ENCODE measurements around the gene LIMS2.
A peak's percentile ranks its signal among the peaks of the same experiment; 100 is the strongest.

The LIMS2 gene

GRCh38 chr2:127671557-127672302, 3.6 kb downstream of the LIMS2 start:
- peaks cover 54% of the 10 kb centered on the region for H3K4me1 ChIP-seq (ENCODE audit: control insufficient read depth, insufficient read depth, low read length)
- peaks cover 3% of the 10 kb centered on the region for H3K9me3 ChIP-seq (ENCODE audit: control insufficient read depth, low read length)
- DNase-seq (ENCODE audit: low read depth), result no peak
- H3K27me3 ChIP-seq (replicated peaks; ENCODE audit: control insufficient read depth, insufficient read depth, low read length), result peaks cover 2% of the 10 kb centered on the region
- no peaks in the 10 kb centered on the region for H3K36me3 ChIP-seq (ENCODE audit: control insufficient read depth, insufficient read depth, low read length, severe bottlenecking)
- H3K4me3 ChIP-seq (ENCODE audit: low read length), result peak overlapping the region; percentile 85
- no peak overlapping the region for H3K9ac ChIP-seq (ENCODE audit: low read length)

- Histone ChIP-seq H3K27me3 (replicated peaks; ENCODE audit: control insufficient read depth, insufficient read depth, low read length) (no peaks in the 10 kb centered on the region), H3K9me3 (ENCODE audit: control insufficient read depth, low read length) (peaks cover 3% of the 10 kb centered on the region), H3K9ac (ENCODE audit: low read length) (no peak overlapping the region), H3K4me1 (ENCODE audit: control insufficient read depth, insufficient read depth, low read length) (peaks cover 54% of the 10 kb centered on the region), H3K4me3 (ENCODE audit: low read length) (no peak overlapping the region), H3K36me3 (ENCODE audit: control insufficient read depth, insufficient read depth, low read length, severe bottlenecking) (no peaks in the 10 kb centered on the region)
- no peak for DNase-seq (ENCODE audit: low read depth)
Observed at GRCh38 chr2:127670957-127671290, 4.4 kb downstream of the LIMS2 start.

- Histone ChIP-seq H3K9ac (ENCODE audit: low read length) (no peak overlapping the region), H3K27me3 (replicated peaks; ENCODE audit: control insufficient read depth, insufficient read depth, low read length) (no peaks in the 10 kb centered on the region), H3K9me3 (ENCODE audit: control insufficient read depth, low read length) (peaks cover 3% of the 10 kb centered on the region), H3K4me1 (ENCODE audit: control insufficient read depth, insufficient read depth, low read length) (peaks cover 51% of the 10 kb centered on the region), H3K36me3 (ENCODE audit: control insufficient read depth, insufficient read depth, low read length, severe bottlenecking) (no peaks in the 10 kb centered on the region), H3K4me3 (ENCODE audit: low read length) (no peak overlapping the region)
- no peak for DNase-seq (ENCODE audit: low read depth)
Observed at GRCh38 chr2:127670055-127670956, 5.0 kb downstream of the LIMS2 start.

GRCh38 chr2:127669056-127669455, 6.3 kb downstream of the LIMS2 start:
- no peaks in the 10 kb centered on the region for H3K36me3 ChIP-seq (ENCODE audit: control insufficient read depth, insufficient read depth, low read length, severe bottlenecking)

DNA sequence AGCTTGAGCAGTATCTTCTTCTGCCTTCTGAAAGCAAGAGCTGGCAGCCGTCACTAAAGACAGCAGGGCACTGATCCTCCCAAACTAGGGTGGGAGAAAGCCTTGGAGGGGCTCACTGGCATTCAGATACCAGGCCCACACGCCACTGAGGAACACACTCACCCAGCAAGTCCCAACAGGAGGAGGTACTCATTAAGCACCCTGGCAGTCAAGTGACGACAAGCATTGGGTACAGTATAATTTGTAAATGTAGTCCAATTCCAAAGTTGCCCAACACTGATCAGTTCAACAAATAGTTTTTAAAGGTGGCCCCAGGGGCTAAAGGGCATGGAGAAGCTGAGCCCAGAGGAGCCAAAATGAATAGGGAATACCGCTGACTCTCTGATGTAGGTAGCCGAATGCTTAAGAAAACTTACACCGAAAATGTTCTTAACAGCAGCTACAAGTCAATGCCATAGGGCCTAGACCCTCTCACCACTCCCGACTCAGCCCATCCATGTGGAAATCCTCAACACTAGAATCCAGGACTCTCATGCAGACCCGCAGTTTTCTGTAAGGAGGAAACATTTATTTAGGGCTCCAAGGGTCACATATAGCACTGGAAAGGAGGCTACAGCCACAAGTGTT, 9.9 kb downstream of the LIMS2 start:
- Histone ChIP-seq H3K4me3 (ENCODE audit: low read length) (no peak overlapping the region), H3K4me1 (ENCODE audit: control insufficient read depth, insufficient read depth, low read length) (peaks cover 32% of the 10 kb centered on the region), H3K36me3 (ENCODE audit: control insufficient read depth, insufficient read depth, low read length, severe bottlenecking) (no peaks in the 10 kb centered on the region), H3K9ac (ENCODE audit: low read length) (no peak overlapping the region), H3K9me3 (ENCODE audit: control insufficient read depth, low read length) (peaks cover 3% of the 10 kb centered on the region), H3K27me3 (replicated peaks; ENCODE audit: control insufficient read depth, insufficient read depth, low read length) (no peaks in the 10 kb centered on the region)
- no peak for DNase-seq (ENCODE audit: low read depth)

More at GRCh38 chr2:127669056-127669455, 6.3 kb downstream of the LIMS2 start:
- Histone ChIP-seq H3K9me3 (ENCODE audit: control insufficient read depth, low read length) (peaks cover 3% of the 10 kb centered on the region), H3K27me3 (replicated peaks; ENCODE audit: control insufficient read depth, insufficient read depth, low read length) (no peaks in the 10 kb centered on the region), H3K9ac (ENCODE audit: low read length) (no peak overlapping the region), H3K4me1 (ENCODE audit: control insufficient read depth, insufficient read depth, low read length) (peaks cover 45% of the 10 kb centered on the region), H3K4me3 (ENCODE audit: low read length) (no peak overlapping the region)
- DNase-seq (ENCODE audit: low read depth), result peak; percentile 76

- Histone ChIP-seq H3K9me3 (ENCODE audit: control insufficient read depth, low read length) (peaks cover 3% of the 10 kb centered on the region), H3K4me1 (ENCODE audit: control insufficient read depth, insufficient read depth, low read length) (peaks cover 29% of the 10 kb centered on the region), H3K27me3 (replicated peaks; ENCODE audit: control insufficient read depth, insufficient read depth, low read length) (no peaks in the 10 kb centered on the region), H3K36me3 (ENCODE audit: control insufficient read depth, insufficient read depth, low read length, severe bottlenecking) (no peaks in the 10 kb centered on the region), H3K4me3 (ENCODE audit: low read length) (no peak overlapping the region), H3K9ac (ENCODE audit: low read length) (no peak overlapping the region)
- DNase-seq (ENCODE audit: low read depth), result no peak
Observed at GRCh38 chr2:127664895-127665225, 10.5 kb downstream of the LIMS2 start.

DNA sequence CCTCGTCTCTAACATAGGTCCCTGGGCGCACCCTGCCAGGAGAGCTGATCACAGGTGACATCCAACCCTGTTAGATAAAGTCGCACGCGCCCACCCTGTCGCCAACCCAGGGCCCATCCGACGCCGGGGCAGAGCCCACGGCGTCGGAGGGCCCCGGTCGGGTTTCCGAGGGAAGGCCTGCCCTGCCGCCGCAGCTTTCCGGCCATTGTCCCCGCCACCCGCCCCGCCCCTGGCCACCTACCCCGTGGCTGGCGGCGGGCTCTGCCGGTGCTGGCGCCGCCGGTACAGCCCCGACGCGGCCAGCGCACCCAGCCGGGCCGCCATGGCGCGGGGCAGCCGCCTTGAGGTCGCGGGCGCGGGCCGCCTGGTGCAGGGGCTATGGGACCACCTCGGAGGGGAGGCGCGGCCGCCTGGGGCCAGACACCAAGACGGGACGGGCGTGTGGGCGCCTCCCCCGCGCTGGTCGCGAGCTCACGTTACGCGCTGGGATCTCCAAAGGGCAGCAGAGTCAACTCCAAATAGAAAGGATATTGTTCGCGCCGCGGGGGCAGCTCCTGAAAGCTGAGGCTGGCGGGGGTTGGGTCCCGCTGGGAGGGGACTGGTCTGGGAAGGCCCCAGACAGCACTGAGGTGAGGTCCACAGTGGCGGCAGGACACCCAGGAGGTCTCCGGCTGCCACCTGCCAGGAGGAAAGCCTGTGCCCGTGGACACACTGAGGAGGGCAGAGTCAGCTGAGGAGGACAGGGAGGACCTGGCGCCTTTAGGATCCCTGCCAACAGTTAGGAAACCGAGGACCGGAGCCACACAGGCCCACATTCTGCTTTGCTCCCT, 11.1 kb downstream of the LIMS2 start:
- no peaks in the 10 kb centered on the region for H3K27me3 ChIP-seq (replicated peaks; ENCODE audit: control insufficient read depth, insufficient read depth, low read length)
- no peak for DNase-seq (ENCODE audit: low read depth)
- peak overlapping the region; percentile 6 for H3K4me3 ChIP-seq (ENCODE audit: low read length)

GRCh38 chr2:127663566-127664064, 11.7 kb downstream of the LIMS2 start:
- H3K36me3 ChIP-seq (ENCODE audit: control insufficient read depth, insufficient read depth, low read length, severe bottlenecking), result no peaks in the 10 kb centered on the region
- peaks cover 21% of the 10 kb centered on the region for H3K4me1 ChIP-seq (ENCODE audit: control insufficient read depth, insufficient read depth, low read length)
- no peak overlapping the region for H3K9ac ChIP-seq (ENCODE audit: low read length)
- H3K27me3 ChIP-seq (replicated peaks; ENCODE audit: control insufficient read depth, insufficient read depth, low read length), result no peaks in the 10 kb centered on the region
- DNase-seq (ENCODE audit: low read depth), result no peak
- H3K4me3 ChIP-seq (ENCODE audit: low read length), result no peak overlapping the region
- H3K9me3 ChIP-seq (ENCODE audit: control insufficient read depth, low read length), result peaks cover 3% of the 10 kb centered on the region

More for the DNA sequence above, 11.1 kb downstream of the LIMS2 start:
- no peaks in the 10 kb centered on the region for H3K36me3 ChIP-seq (ENCODE audit: control insufficient read depth, insufficient read depth, low read length, severe bottlenecking)
- H3K4me1 ChIP-seq (ENCODE audit: control insufficient read depth, insufficient read depth, low read length), result peaks cover 26% of the 10 kb centered on the region
- H3K9me3 ChIP-seq (ENCODE audit: control insufficient read depth, low read length), result peaks cover 3% of the 10 kb centered on the region
- H3K9ac ChIP-seq (ENCODE audit: low read length), result no peak overlapping the region

- no peak overlapping the region for H3K4me3 ChIP-seq (ENCODE audit: low read length)
- DNase-seq (ENCODE audit: low read depth), result no peak
- peaks cover 22% of the 10 kb centered on the region for H3K4me1 ChIP-seq (ENCODE audit: control insufficient read depth, insufficient read depth, low read length)
- H3K36me3 ChIP-seq (ENCODE audit: control insufficient read depth, insufficient read depth, low read length, severe bottlenecking), result no peaks in the 10 kb centered on the region
- no peak overlapping the region for H3K9ac ChIP-seq (ENCODE audit: low read length)
- H3K27me3 ChIP-seq (replicated peaks; ENCODE audit: control insufficient read depth, insufficient read depth, low read length), result no peaks in the 10 kb centered on the region
- peaks cover 3% of the 10 kb centered on the region for H3K9me3 ChIP-seq (ENCODE audit: control insufficient read depth, low read length)
Observed at GRCh38 chr2:127662937-127663565, 12.3 kb downstream of the LIMS2 start.

- Histone ChIP-seq H3K4me3 (ENCODE audit: low read length) (no peak overlapping the region), H3K27me3 (replicated peaks; ENCODE audit: control insufficient read depth, insufficient read depth, low read length) (no peaks in the 10 kb centered on the region), H3K4me1 (ENCODE audit: control insufficient read depth, insufficient read depth, low read length) (peaks cover 22% of the 10 kb centered on the region), H3K9ac (ENCODE audit: low read length) (peak overlapping the region; percentile 69), H3K9me3 (ENCODE audit: control insufficient read depth, low read length) (no peaks in the 10 kb centered on the region), H3K36me3 (ENCODE audit: control insufficient read depth, insufficient read depth, low read length, severe bottlenecking) (no peaks in the 10 kb centered on the region)
- no peak for DNase-seq (ENCODE audit: low read depth)
Observed at GRCh38 chr2:127661949-127662510, 13.3 kb downstream of the LIMS2 start.

All from adipocyte (in vitro differentiated cells).